H9 (cell line): ENCODE results near the gene MTG1. TPM values are rescaled to one million over a fixed set of nuclear protein-coding genes. Genes with fewer than 3 reads are reported as not detected.
"Not testable (repeated sequence)": the region's sequence is repeated elsewhere in the genome, so short reads cannot be mapped to it uniquely, and the experiment has no call there.

Source experiments
- DNase-seq: peaks from one replicate; pipeline ENCODE4 v3.0.0-alpha.2; 2017
- H2AFZ ChIP-seq: one replicate; pipeline ENCODE4 v1.6.1; 2013; ENCODE audit warnings: mild to moderate bottlenecking, low read length, control low read depth, moderate library complexity
- H2AK5ac ChIP-seq: 2 replicates; pipeline ENCODE4 v1.6.1; 2013; ENCODE audit warnings: low read length, control low read depth, mixed read lengths; ENCODE audit not compliant: insufficient read length
- H2BK120ac ChIP-seq: one replicate; pipeline ENCODE4 v1.6.1; 2013; ENCODE audit warnings: low read depth, mild to moderate bottlenecking, low read length, control low read depth, inconsistent platforms; ENCODE audit not compliant: poor library complexity, severe bottlenecking
- H2BK12ac ChIP-seq: 2 replicates; pipeline ENCODE4 v1.6.1; 2013; ENCODE audit warnings: low read length, control low read depth, mixed read lengths, low read depth; ENCODE audit not compliant: insufficient read length
- H2BK15ac ChIP-seq: 2 replicates; pipeline ENCODE4 v1.6.1; 2013; ENCODE audit warnings: low read depth, low read length, control low read depth
- H2BK20ac ChIP-seq: one replicate; pipeline ENCODE4 v1.6.1; 2013; ENCODE audit warnings: low read depth, mild to moderate bottlenecking, low read length, control low read depth, inconsistent platforms; ENCODE audit not compliant: poor library complexity, severe bottlenecking
- H2BK5ac ChIP-seq: 2 replicates; pipeline ENCODE4 v1.6.1; 2013; ENCODE audit warnings: low read length, control low read depth, mixed read lengths; ENCODE audit not compliant: insufficient read length
- H3K14ac ChIP-seq: 2 replicates; pipeline ENCODE4 v1.6.1; 2013; ENCODE audit warnings: low read length, control low read depth; ENCODE audit not compliant: insufficient read depth
- H3K18ac ChIP-seq: 2 replicates; pipeline ENCODE4 v1.6.1; 2013; ENCODE audit warnings: low read depth, mild to moderate bottlenecking, mixed read lengths, low read length, control low read depth; ENCODE audit not compliant: insufficient read length
- H3K23ac ChIP-seq: 2 replicates; pipeline ENCODE4 v1.6.1; 2013; ENCODE audit warnings: low read length, control low read depth, mixed read lengths, low read depth; ENCODE audit not compliant: insufficient read length
- H3K23me2 ChIP-seq: 2 replicates; pipeline ENCODE4 v1.6.1; 2013; ENCODE audit warnings: low read depth, mild to moderate bottlenecking, mixed read lengths, low read length, control low read depth; ENCODE audit not compliant: insufficient read length, poor library complexity, severe bottlenecking
- H3K27ac ChIP-seq: 2 replicates; pipeline ENCODE4 v1.5.1; 2013; ENCODE audit warnings: low read length, control low read depth, mixed read lengths, low read depth; ENCODE audit not compliant: insufficient read length
- H3K27me3 ChIP-seq: 2 replicates; pipeline ENCODE4 v1.6.1; 2013; ENCODE audit warnings: low read length, control low read depth, inconsistent platforms; ENCODE audit not compliant: insufficient read depth
- H3K4ac ChIP-seq: 2 replicates; pipeline ENCODE4 v1.6.1; 2013; ENCODE audit warnings: low read depth, mild to moderate bottlenecking, control low read depth, inconsistent platforms, low read length, moderate library complexity
- H3K4me1 ChIP-seq: 2 replicates; pipeline ENCODE4 v1.6.1; 2013; ENCODE audit warnings: low read length, control low read depth, inconsistent platforms; ENCODE audit not compliant: insufficient read depth
- H3K4me2 ChIP-seq: 2 replicates; pipeline ENCODE4 v1.6.1; 2013; ENCODE audit warnings: low read length, control low read depth, mixed read lengths; ENCODE audit not compliant: insufficient read length, insufficient read depth
- H3K56ac ChIP-seq: 2 replicates; pipeline ENCODE4 v1.6.1; 2013; ENCODE audit warnings: low read depth, mild to moderate bottlenecking, mixed read lengths, low read length, control low read depth; ENCODE audit not compliant: insufficient read length
- H3K79me1 ChIP-seq: 2 replicates; pipeline ENCODE4 v1.6.1; 2013; ENCODE audit warnings: low read depth, mild to moderate bottlenecking, moderate library complexity, low read length, control low read depth, inconsistent platforms; ENCODE audit not compliant: insufficient read depth, poor library complexity, severe bottlenecking
- H3K79me2 ChIP-seq: 2 replicates; pipeline ENCODE4 v1.6.1; 2013; ENCODE audit warnings: low read length, control low read depth, inconsistent platforms; ENCODE audit not compliant: insufficient read depth
- H3K9ac ChIP-seq: 2 replicates; pipeline ENCODE4 v1.6.1; 2013; ENCODE audit warnings: low read length, control low read depth, mixed read lengths; ENCODE audit not compliant: insufficient read length; ENCODE audit errors: extremely low read depth
- H3K9me3 ChIP-seq: one replicate; pipeline ENCODE4 v1.6.1; 2013; ENCODE audit warnings: low read depth, low read length, inconsistent platforms; ENCODE audit not compliant: control insufficient read depth
- H3T11ph ChIP-seq: one replicate; pipeline ENCODE4 v1.6.1; 2013; ENCODE audit warnings: mild to moderate bottlenecking, low read length, control low read depth, inconsistent platforms
- H4K20me1 ChIP-seq: one replicate; pipeline ENCODE4 v1.6.1; 2013; ENCODE audit not compliant: control insufficient read depth, insufficient read length, insufficient read depth
- H4K5ac ChIP-seq: 2 replicates; pipeline ENCODE4 v1.6.1; 2013; ENCODE audit warnings: low read depth, mild to moderate bottlenecking, mixed read lengths, low read length, control low read depth; ENCODE audit not compliant: insufficient read length
- H4K8ac ChIP-seq: replicated peaks from 2 replicates; pipeline ENCODE4 v1.6.1; 2013; ENCODE audit warnings: low read length, control low read depth, mixed read lengths, low read depth; ENCODE audit not compliant: insufficient read length
- H4K91ac ChIP-seq: 2 replicates; pipeline ENCODE4 v1.6.1; 2013; ENCODE audit warnings: low read depth, mild to moderate bottlenecking, moderate library complexity, mixed read lengths, low read length, control low read depth; ENCODE audit not compliant: insufficient read length
- H3K27ac Mint-ChIP-seq, 3 experiments: 2 replicates in 2 of 3; 3 replicates in 1 of 3; pipeline ENCODE4 v1.8.0; 2020 to 2021; ENCODE audit warnings: mixed read lengths in 3 of 3, mild to moderate bottlenecking in 1 of 3, moderate library complexity in 1 of 3
- H3K27me3 Mint-ChIP-seq: 2 replicates; pipeline ENCODE4 v1.8.0; 2021; ENCODE audit warnings: low read depth, mild to moderate bottlenecking, moderate library complexity, mixed read lengths
- H3K36me3 Mint-ChIP-seq, 3 experiments: 2 replicates in 2 of 3; 3 replicates in 1 of 3; pipeline ENCODE4 v1.8.0; 2020 to 2021; ENCODE audit warnings: low read depth in 3 of 3, mixed read lengths in 3 of 3; ENCODE audit not compliant: insufficient read depth in 1 of 3
- H3K4me1 Mint-ChIP-seq, 2 experiments: 2 replicates each; pipeline ENCODE4 v1.8.0; 2020; ENCODE audit warnings: mixed read lengths in 2 of 2
- H3K4me3 Mint-ChIP-seq, 2 experiments: 2 replicates in 1 of 2; 3 replicates in 1 of 2; pipeline ENCODE4 v1.8.0; 2020 to 2021; ENCODE audit warnings: mild to moderate bottlenecking in 2 of 2, mixed read lengths in 2 of 2, moderate library complexity in 1 of 2
- H3K9me3 Mint-ChIP-seq, 2 experiments: 2 replicates in 1 of 2; 3 replicates in 1 of 2; pipeline ENCODE4 v1.8.0; 2020; ENCODE audit warnings: mild to moderate bottlenecking in 2 of 2, mixed read lengths in 2 of 2, moderate library complexity in 1 of 2
- CTCF ChIP-seq: fragments of 200-600 bp; sonication (generic); conservative IDR thresholded peaks from 3 replicates; pipeline ENCODE4 v1.8.0; 2021; ENCODE audit warnings: antibody characterized with exemption, mild to moderate bottlenecking
- WGBS: extraction: QIAGEN DNeasy Blood & Tissue Kit; methylation state at CpG from one replicate; pipeline ENCODE4 v1.1.7; 2013; ENCODE audit warnings: missing lambda C conversion rate, low lambda C conversion rate, mixed read lengths; ENCODE audit not compliant: insufficient read length; ENCODE audit errors: extremely low coverage; 5-methylcytosine and 5-hydroxymethylcytosine counted together
- total RNA-seq: library from RNA; stranded (reverse); gene quantifications from 2 replicates; pipeline ENCODE4 v1.2.1, GENCODE V29; 2021

The MTG1 gene
- total RNA-seq, 1 experiment from 2014 or later: 65.3 TPM

DNA sequence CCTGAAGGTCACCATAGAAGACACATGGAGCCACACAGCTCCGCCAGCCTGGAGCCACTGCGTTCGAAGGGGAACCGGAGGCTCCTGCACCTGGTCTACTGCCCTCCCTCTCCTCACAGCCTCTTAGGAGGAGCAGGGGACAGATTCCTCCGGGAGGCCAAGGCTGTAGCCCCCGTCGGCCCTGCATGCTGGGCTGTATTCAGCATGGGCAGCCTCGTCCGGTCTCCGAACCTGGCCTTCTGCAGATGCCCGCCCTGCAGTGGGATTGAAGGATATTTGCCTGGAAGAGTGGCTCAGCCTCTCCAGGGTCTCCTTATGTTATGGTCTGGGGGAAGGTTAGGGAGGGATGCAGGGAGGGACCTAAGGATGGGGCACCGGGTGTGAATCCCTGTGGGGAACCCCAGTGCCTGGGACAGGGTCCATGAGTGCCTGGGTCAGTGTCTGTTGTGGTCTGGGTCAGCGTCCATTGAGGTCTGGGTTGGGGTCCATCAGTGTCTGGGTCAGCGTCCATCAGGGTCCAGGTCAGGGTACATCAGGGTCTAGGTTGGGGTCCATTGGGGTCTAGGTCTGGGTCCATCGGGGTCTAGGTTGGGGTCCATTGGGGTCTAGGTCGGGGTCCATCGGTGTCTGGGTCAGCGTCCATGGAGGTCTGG, 46.8 kb downstream of the MTG1 start:
- Mint-ChIP-seq H3K4me1 (no peaks in the 10 kb centered on the region), H3K36me3 (peaks cover 13 to 34% (median 21%) of the 10 kb centered on the region in 3 experiments), H3K27me3 (no peaks in the 10 kb centered on the region), H3K27ac (no peak overlapping the region), H3K4me3 (no peak overlapping the region), H3K9me3 (peaks cover 82 to 89% of the 10 kb centered on the region in 2 experiments)
- H2BK12ac ChIP-seq: no peak overlapping the region
- H4K20me1 ChIP-seq: no peaks in the 10 kb centered on the region
- H3K4ac ChIP-seq: no peak overlapping the region
- no peak overlapping the region for H3K14ac ChIP-seq
- H3K79me2 ChIP-seq: no peaks in the 10 kb centered on the region
- WGBS: no CpG with 5 or more reads among the region's 18 CpGs
- H3K23me2 ChIP-seq: no peaks in the 10 kb centered on the region
- no peak overlapping the region for H2BK5ac ChIP-seq
- no peak overlapping the region for H3K18ac ChIP-seq
- no peak overlapping the region for H2AK5ac ChIP-seq
- no peak overlapping the region for H2BK20ac ChIP-seq
- TF ChIP-seq CTCF: no peak
- H2BK120ac ChIP-seq: no peak overlapping the region
- no peaks in the 10 kb centered on the region for H3K4me1 ChIP-seq
- no peak overlapping the region for H2AFZ ChIP-seq
- H2BK15ac ChIP-seq: no peak overlapping the region
- no peak overlapping the region for H3K9ac ChIP-seq
- H3K56ac ChIP-seq: no peak overlapping the region
- H3K27ac ChIP-seq: no peak overlapping the region
- H4K8ac ChIP-seq: no peak overlapping the region
- H3K27me3 ChIP-seq: no peaks in the 10 kb centered on the region
- H4K5ac ChIP-seq: no peak overlapping the region
- no peak overlapping the region for H3T11ph ChIP-seq
- no peak for DNase-seq
- no peak overlapping the region for H3K23ac ChIP-seq
- peaks cover 69% of the 10 kb centered on the region for H3K9me3 ChIP-seq
- no peaks in the 10 kb centered on the region for H3K79me1 ChIP-seq
- H4K91ac ChIP-seq: no peak overlapping the region
- H3K4me2 ChIP-seq: no peak overlapping the region

GRCh38 chr10:133441356-133441755, 47.4 kb downstream of the MTG1 start:
- H3K4me1 Mint-ChIP-seq, H3K79me2 ChIP-seq, H4K91ac ChIP-seq, H4K5ac ChIP-seq, H3K18ac ChIP-seq, H3K4me2 ChIP-seq, H2AK5ac ChIP-seq, H3K23me2 ChIP-seq, H2BK12ac ChIP-seq, H3K4me3 Mint-ChIP-seq, H3K14ac ChIP-seq, H3K27me3 ChIP-seq, H3K4ac ChIP-seq, H4K20me1 ChIP-seq, H4K8ac ChIP-seq, H3K23ac ChIP-seq, H3K9ac ChIP-seq, H3K56ac ChIP-seq, H2BK20ac ChIP-seq, H3K79me1 ChIP-seq, H3K27me3 Mint-ChIP-seq, H3T11ph ChIP-seq, DNase-seq, H2BK120ac ChIP-seq, H3K27ac ChIP-seq, H3K4me1 ChIP-seq, H2BK15ac ChIP-seq, H2AFZ ChIP-seq, H2BK5ac ChIP-seq, H3K27ac Mint-ChIP-seq: not testable (repeated sequence)
- Mint-ChIP-seq H3K36me3 (peaks cover 13 to 33% (median 20%) of the 10 kb centered on the region in 3 experiments), H3K9me3 (peaks cover 80 to 86% of the 10 kb centered on the region in 2 experiments)
- H3K9me3 ChIP-seq: peaks cover 69% of the 10 kb centered on the region
- WGBS: no CpG with 5 or more reads among the region's 21 CpGs
